ENCODE measurements around the gene STK32B.
"Not testable (repeated sequence)": the region's sequence is repeated elsewhere in the genome, so short reads cannot be mapped to it uniquely, and the experiment has no call there.

GRCh38 chr4:5006932-5007331, 44.3 kb upstream of the STK32B start:
- not testable (repeated sequence) for TF ChIP-seq POLR2A, CTCF (IDR thresholded peaks at IDR 0.05)
